GM23338 (cell line): ENCODE results near the gene EXOC2. TPM values are rescaled to one million over a fixed set of nuclear protein-coding genes. Genes with fewer than 3 reads are reported as not detected.

Experiments used
- ATAC-seq: fragments of 200-7000 bp; cut with Tn5 transposase; 3 replicates; pipeline ENCODE4 v1.9.1; 2020
- DNase-seq: peaks from one replicate; pipeline ENCODE4 v3.0.0-alpha.2; 2015; ENCODE audit warnings: low spot score
- H2AFZ ChIP-seq: fragments of 200-600 bp; sonication (generic); 2 replicates; pipeline ENCODE4 v1.8.0; 2016; ENCODE audit warnings: antibody characterized with exemption, mild to moderate bottlenecking, moderate library complexity
- H3F3A ChIP-seq: fragments of 200-600 bp; sonication (generic); replicated peaks from 2 replicates; pipeline ENCODE4 v1.8.0; 2017; ENCODE audit warnings: antibody characterized with exemption, mixed run types, low read depth
- H3K27ac ChIP-seq: fragments of 200-600 bp; sonication (generic); 2 replicates; pipeline ENCODE4 v1.6.1; 2016; ENCODE audit warnings: low read depth
- H3K27me3 ChIP-seq: fragments of 200-600 bp; sonication (generic); 2 replicates; pipeline ENCODE4 v1.8.0; 2016; ENCODE audit warnings: mild to moderate bottlenecking, mixed run types, moderate library complexity; ENCODE audit not compliant: insufficient read depth
- H3K36me3 ChIP-seq: fragments of 200-600 bp; sonication (generic); 2 replicates; pipeline ENCODE4 v1.8.0; 2016; ENCODE audit warnings: mild to moderate bottlenecking; ENCODE audit not compliant: insufficient read depth
- H3K4me1 ChIP-seq: fragments of 200-600 bp; sonication (generic); 2 replicates; pipeline ENCODE4 v1.8.0; 2016; ENCODE audit warnings: mild to moderate bottlenecking, moderate library complexity; ENCODE audit not compliant: insufficient read depth
- H3K4me2 ChIP-seq: fragments of 200-600 bp; sonication (generic); 2 replicates; pipeline ENCODE4 v1.7.1; 2017; ENCODE audit warnings: mixed run types
- H3K4me3 ChIP-seq: fragments of 200-600 bp; sonication (generic); 2 replicates; pipeline ENCODE4 v1.6.1; 2016; ENCODE audit warnings: mixed run types
- H3K79me2 ChIP-seq: fragments of 200-600 bp; sonication (generic); replicated peaks from 2 replicates; pipeline ENCODE4 v1.8.0; 2017; ENCODE audit warnings: mild to moderate bottlenecking; ENCODE audit not compliant: insufficient read depth
- H3K9me2 ChIP-seq: fragments of 200-600 bp; sonication (generic); 2 replicates; pipeline ENCODE4 v1.8.0; 2017; ENCODE audit not compliant: insufficient read depth
- H4K20me1 ChIP-seq: fragments of 200-600 bp; sonication (generic); replicated peaks from 2 replicates; pipeline ENCODE4 v1.8.0; 2017; ENCODE audit warnings: mild to moderate bottlenecking; ENCODE audit not compliant: insufficient read depth
- H3K27ac Mint-ChIP-seq: 2 replicates; pipeline ENCODE4 v1.8.0; 2020; ENCODE audit warnings: inconsistent platforms, mild to moderate bottlenecking, moderate library complexity, mixed read lengths
- H3K27me3 Mint-ChIP-seq: 3 replicates; pipeline ENCODE4 v1.8.0; 2022; ENCODE audit warnings: low read depth, mild to moderate bottlenecking, moderate library complexity, mixed read lengths, inconsistent platforms; ENCODE audit not compliant: insufficient read depth, poor library complexity
- H3K36me3 Mint-ChIP-seq: 3 replicates; pipeline ENCODE4 v1.8.0; 2021; ENCODE audit warnings: low read depth, mild to moderate bottlenecking, inconsistent platforms, moderate library complexity, mixed read lengths
- H3K4me1 Mint-ChIP-seq: 3 replicates; pipeline ENCODE4 v1.8.0; 2020; ENCODE audit warnings: mild to moderate bottlenecking, inconsistent platforms, mixed read lengths
- H3K4me3 Mint-ChIP-seq: 3 replicates; pipeline ENCODE4 v1.8.0; 2021; ENCODE audit warnings: moderate library complexity, mild to moderate bottlenecking, inconsistent platforms, mixed read lengths
- H3K9me3 Mint-ChIP-seq: 3 replicates; pipeline ENCODE4 v1.8.0; 2020; ENCODE audit warnings: moderate library complexity, mild to moderate bottlenecking, inconsistent platforms, mixed read lengths
- CREB1 ChIP-seq: fragments of 250-450 bp; sonication (Bioruptor Pico); IDR thresholded peaks from 2 replicates; pipeline ENCODE4 v1.5.0; 2020; ENCODE audit warnings: low read depth, mild to moderate bottlenecking, moderate library complexity
- EZH2 ChIP-seq: fragments of 200-600 bp; sonication (generic); IDR thresholded peaks from one replicate; pipeline ENCODE4 v1.8.0; 2017; ENCODE audit warnings: antibody characterized with exemption, mild to moderate bottlenecking, low read depth; ENCODE audit not compliant: unreplicated experiment
- POLR2AphosphoS5 ChIP-seq: IDR thresholded peaks from 2 replicates; pipeline ENCODE4 v1.6.1; 2016; ENCODE audit warnings: antibody characterized with exemption, low read depth
- STAT1 ChIP-seq: IDR thresholded peaks from one replicate; pipeline ENCODE4 v1.6.1; 2016; ENCODE audit warnings: antibody characterized with exemption; ENCODE audit not compliant: unreplicated experiment
- ZNF114 ChIP-seq: fragments of 250-450 bp; sonication (Bioruptor Pico); IDR thresholded peaks from 2 replicates; pipeline ENCODE4 v1.5.0; 2020; ENCODE audit warnings: mild to moderate bottlenecking, moderate library complexity
- ZNF331 ChIP-seq: fragments of 250-450 bp; sonication (Bioruptor Pico); IDR thresholded peaks from 2 replicates; pipeline ENCODE4 v1.5.0; 2020; ENCODE audit warnings: low read depth, mild to moderate bottlenecking, moderate library complexity
- polyA plus RNA-seq: library from polyadenylated mRNA; unstranded; fragments of >200 nt; fragmentation: Nextera tagmentation; extraction: Ambion mirVana; gene quantifications from 2 replicates; pipeline ENCODE4 v1.2.1, GENCODE V29; 2016
- total RNA-seq: library from RNA; depleted of rRNA; stranded (reverse); fragments of >200 nt; shearing (Covaris generic); gene quantifications from 2 replicates; pipeline ENCODE4 v1.2.3, GENCODE V29; 2014
- TF ChIP-seq, protein P1 (sequence below): fragments of 250-450 bp; sonication (Bioruptor Pico); IDR thresholded peaks from 2 replicates; pipeline ENCODE4 v1.5.0; 2020; ENCODE audit warnings: mild to moderate bottlenecking, moderate library complexity
- TF ChIP-seq, protein P2 (sequence below): IDR thresholded peaks from 2 replicates; pipeline ENCODE4 v1.6.1; 2016; ENCODE audit warnings: antibody characterized with exemption

EXOC2 gene
- total and polyA plus RNA-seq, 2 experiments from 2014 or later, result 28.7 to 93.6 TPM

DNA sequence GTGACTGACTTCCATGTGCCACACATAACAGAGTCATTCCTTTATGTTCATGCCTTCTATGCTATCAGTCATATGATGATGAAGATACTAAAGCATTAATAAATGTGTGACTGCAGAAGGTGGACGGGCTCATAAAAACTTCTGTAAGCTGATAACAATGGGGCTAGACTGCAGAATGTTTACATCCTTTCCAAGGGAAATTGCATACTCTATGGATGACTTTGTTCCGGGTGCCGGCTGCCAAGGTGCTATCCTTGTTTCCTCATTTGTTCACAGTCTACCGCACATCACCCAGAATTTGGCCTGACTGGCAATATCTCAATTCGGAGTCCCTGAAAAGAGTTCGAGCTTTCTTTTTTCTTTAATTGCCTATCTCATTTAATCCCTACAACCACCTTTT, 121.0 kb downstream of the EXOC2 start (continued):
- TF ChIP-seq, protein P1, sequence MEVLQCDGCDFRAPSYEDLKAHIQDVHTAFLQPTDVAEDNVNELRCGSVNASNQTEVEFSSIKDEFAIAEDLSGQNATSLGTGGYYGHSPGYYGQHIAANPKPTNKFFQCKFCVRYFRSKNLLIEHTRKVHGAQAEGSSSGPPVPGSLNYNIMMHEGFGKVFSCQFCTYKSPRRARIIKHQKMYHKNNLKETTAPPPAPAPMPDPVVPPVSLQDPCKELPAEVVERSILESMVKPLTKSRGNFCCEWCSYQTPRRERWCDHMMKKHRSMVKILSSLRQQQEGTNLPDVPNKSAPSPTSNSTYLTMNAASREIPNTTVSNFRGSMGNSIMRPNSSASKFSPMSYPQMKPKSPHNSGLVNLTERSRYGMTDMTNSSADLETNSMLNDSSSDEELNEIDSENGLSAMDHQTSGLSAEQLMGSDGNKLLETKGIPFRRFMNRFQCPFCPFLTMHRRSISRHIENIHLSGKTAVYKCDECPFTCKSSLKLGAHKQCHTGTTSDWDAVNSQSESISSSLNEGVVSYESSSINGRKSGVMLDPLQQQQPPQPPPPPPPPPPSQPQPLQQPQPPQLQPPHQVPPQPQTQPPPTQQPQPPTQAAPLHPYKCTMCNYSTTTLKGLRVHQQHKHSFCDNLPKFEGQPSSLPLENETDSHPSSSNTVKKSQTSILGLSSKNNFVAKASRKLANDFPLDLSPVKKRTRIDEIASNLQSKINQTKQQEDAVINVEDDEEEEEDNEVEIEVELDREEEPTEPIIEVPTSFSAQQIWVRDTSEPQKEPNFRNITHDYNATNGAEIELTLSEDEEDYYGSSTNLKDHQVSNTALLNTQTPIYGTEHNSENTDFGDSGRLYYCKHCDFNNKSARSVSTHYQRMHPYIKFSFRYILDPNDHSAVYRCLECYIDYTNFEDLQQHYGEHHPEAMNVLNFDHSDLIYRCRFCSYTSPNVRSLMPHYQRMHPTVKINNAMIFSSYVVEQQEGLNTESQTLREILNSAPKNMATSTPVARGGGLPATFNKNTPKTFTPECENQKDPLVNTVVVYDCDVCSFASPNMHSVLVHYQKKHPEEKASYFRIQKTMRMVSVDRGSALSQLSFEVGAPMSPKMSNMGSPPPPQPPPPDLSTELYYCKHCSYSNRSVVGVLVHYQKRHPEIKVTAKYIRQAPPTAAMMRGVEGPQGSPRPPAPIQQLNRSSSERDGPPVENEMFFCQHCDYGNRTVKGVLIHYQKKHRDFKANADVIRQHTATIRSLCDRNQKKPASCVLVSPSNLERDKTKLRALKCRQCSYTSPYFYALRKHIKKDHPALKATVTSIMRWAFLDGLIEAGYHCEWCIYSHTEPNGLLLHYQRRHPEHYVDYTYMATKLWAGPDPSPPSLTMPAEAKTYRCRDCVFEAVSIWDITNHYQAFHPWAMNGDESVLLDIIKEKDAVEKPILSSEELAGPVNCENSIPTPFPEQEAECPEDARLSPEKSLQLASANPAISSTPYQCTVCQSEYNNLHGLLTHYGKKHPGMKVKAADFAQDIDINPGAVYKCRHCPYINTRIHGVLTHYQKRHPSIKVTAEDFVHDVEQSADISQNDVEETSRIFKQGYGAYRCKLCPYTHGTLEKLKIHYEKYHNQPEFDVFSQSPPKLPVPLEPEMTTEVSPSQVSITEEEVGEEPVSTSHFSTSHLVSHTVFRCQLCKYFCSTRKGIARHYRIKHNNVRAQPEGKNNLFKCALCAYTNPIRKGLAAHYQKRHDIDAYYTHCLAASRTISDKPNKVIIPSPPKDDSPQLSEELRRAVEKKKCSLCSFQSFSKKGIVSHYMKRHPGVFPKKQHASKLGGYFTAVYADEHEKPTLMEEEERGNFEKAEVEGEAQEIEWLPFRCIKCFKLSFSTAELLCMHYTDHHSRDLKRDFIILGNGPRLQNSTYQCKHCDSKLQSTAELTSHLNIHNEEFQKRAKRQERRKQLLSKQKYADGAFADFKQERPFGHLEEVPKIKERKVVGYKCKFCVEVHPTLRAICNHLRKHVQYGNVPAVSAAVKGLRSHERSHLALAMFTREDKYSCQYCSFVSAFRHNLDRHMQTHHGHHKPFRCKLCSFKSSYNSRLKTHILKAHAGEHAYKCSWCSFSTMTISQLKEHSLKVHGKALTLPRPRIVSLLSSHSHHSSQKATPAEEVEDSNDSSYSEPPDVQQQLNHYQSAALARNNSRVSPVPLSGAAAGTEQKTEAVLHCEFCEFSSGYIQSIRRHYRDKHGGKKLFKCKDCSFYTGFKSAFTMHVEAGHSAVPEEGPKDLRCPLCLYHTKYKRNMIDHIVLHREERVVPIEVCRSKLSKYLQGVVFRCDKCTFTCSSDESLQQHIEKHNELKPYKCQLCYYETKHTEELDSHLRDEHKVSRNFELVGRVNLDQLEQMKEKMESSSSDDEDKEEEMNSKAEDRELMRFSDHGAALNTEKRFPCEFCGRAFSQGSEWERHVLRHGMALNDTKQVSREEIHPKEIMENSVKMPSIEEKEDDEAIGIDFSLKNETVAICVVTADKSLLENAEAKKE, result no peak
- TF ChIP-seq POLR2AphosphoS5 (no peak), EZH2 (no peak)

DNA sequence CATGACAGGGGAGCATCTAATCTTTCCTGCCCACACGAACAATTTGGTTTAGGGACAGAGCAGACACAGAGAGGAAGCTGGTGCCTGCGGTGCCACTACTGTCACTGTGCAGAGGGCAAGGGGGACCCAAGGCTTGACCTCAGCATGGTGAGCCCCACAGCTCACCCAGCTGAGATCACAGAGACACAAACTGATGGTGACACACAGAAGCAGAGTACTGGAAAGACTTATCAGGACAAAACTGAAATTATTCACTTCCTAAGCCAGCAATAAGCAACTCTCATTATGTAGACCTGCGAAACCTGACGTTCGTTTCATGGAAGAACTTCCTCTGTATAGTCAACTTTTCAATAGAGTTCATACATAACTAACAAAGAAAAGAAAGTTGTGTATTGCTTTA, 122.1 kb downstream of the EXOC2 start:
- H2AFZ ChIP-seq, result no peak overlapping the region
- no peak overlapping the region for H3K4me3 Mint-ChIP-seq
- H3K27me3 Mint-ChIP-seq, result no peaks in the 10 kb centered on the region
- H3K79me2 ChIP-seq, result no peaks in the 10 kb centered on the region
- no peaks in the 10 kb centered on the region for H3K4me1 ChIP-seq
- no peak overlapping the region for H3K4me3 ChIP-seq
- no peaks in the 10 kb centered on the region for H3K9me2 ChIP-seq
- no peak overlapping the region for H3K4me2 ChIP-seq
- no peaks in the 10 kb centered on the region for H3F3A ChIP-seq
- DNase-seq (no peak), ATAC-seq (no peak)
- TF ChIP-seq POLR2AphosphoS5, result no peak
- TF ChIP-seq CREB1 (CRISPR knock-in tag), result no peak
- no peak for TF ChIP-seq STAT1
- TF ChIP-seq, protein P1, result no peak
- no peak for TF ChIP-seq ZNF114 (CRISPR knock-in tag)
- TF ChIP-seq ZNF331 (CRISPR knock-in tag), result no peak
- TF ChIP-seq, protein P2, sequence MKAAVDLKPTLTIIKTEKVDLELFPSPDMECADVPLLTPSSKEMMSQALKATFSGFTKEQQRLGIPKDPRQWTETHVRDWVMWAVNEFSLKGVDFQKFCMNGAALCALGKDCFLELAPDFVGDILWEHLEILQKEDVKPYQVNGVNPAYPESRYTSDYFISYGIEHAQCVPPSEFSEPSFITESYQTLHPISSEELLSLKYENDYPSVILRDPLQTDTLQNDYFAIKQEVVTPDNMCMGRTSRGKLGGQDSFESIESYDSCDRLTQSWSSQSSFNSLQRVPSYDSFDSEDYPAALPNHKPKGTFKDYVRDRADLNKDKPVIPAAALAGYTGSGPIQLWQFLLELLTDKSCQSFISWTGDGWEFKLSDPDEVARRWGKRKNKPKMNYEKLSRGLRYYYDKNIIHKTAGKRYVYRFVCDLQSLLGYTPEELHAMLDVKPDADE, result no peak
- no peaks in the 10 kb centered on the region for H3K27me3 ChIP-seq
- peaks cover 58% of the 10 kb centered on the region for H3K36me3 Mint-ChIP-seq
- peaks cover 8% of the 10 kb centered on the region; the same call in 1 of the 3 replicates for H3K9me3 Mint-ChIP-seq
- peaks cover 23% of the 10 kb centered on the region for H3K36me3 ChIP-seq
- H3K27ac ChIP-seq, result no peak overlapping the region
- no peak overlapping the region for H3K27ac Mint-ChIP-seq
- H3K4me1 Mint-ChIP-seq, result no peaks in the 10 kb centered on the region
- H4K20me1 ChIP-seq, result no peaks in the 10 kb centered on the region; the same call in 1 of the 2 replicates
